CD4-positive, alpha-beta T cell treated with Interleukin-6 at 100 ng/mL for 8 hours (primary cell): Measurements from ENCODE around the gene JADE2.
A peak's percentile ranks its signal among the peaks of the same experiment; 100 is the strongest.
"Not testable (repeated sequence)": the region's sequence is repeated elsewhere in the genome, so short reads cannot be mapped to it uniquely, and the experiment has no call there.

Source experiments
- DNase-seq: peaks from one replicate; pipeline ENCODE4 v3.0.0-alpha.2; 2020; ENCODE audit warnings: mixed read lengths, low spot score

Gene JADE2

DNA sequence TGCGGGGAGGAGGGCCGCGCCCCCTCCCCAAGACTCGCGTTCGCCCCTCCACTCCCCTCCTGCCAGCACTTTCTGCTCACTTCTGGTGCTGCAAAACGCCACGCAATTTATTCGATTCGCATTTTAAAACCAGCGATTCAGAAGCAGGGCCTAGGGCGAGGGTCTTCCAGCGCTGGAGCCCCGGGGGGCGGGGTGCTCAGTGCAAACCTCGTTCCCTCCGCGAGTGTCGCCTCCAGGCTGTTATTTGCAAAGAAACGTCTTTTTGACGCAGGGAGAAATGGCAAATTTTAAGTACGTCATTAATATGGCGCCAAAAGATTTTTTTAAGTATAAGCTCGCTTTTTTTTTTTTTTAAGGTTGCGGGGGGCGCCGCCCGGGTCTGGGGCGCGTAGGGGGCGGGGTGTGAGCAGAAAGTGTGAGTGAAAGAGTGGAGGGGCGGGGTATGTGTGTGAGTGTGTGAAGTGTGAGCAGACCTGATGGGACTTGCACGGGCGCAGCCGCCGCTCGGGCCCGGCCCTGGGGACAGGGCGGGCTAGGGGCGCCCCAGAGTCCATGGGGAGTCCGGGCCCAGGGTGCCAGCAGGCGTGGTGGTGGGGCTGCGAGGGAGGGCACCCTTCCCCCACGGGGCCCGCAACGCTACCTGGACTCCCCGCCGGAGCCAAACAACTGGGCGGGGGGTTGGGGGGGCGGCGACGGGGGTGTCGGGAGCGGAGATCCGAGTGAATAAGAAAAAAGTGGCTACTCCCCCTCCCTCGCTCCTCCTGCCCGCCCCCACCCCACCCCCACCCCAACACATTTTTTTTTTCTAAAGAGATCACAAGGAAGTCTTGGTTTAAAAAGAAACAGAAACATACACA is at the start of gene JADE2:
TSS of gene JADE2 (plus strand) at position 845 of the 857 bp plus-strand sequence. CDS start 10,188 bp downstream, outside the sequence.
- peak; percentile 88 for DNase-seq

DNA sequence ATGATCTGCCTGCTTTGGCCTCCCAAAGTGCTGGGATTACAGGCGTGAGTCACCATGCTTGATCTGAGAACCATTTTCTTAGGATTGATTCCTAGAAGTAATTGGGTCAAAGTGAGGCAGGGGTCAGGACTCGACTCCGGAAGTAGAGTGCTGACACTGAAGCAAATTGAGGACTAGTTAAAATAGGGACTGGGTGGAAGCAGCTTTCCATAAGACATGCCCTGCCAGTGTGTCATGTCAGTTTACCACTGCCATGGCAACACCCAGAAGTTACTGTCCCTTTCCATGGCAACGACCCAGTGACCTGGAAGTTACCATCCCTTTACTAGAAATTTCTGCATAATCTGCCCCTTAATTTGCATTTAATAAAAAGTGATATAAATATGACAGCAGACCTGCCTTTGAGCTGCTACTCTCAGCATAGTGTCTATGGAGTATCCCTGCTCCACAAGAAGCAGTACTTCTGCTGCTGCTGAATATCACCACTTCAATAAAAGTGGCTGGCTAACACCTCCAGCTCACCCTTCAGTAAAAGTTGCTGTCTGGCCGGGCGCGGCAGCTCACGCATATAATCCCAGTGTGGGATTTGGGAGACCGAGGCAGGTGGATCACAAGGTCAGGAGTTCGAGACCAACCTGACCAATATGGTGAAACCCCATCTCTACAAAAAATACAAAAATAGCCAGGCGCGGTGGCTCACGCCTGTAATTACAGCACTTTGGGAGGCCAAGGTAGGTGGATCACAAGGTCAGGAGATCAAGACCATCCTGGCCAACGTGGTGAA is 47.8 kb upstream of the JADE2 start:
- DNase-seq, result no peak

DNA sequence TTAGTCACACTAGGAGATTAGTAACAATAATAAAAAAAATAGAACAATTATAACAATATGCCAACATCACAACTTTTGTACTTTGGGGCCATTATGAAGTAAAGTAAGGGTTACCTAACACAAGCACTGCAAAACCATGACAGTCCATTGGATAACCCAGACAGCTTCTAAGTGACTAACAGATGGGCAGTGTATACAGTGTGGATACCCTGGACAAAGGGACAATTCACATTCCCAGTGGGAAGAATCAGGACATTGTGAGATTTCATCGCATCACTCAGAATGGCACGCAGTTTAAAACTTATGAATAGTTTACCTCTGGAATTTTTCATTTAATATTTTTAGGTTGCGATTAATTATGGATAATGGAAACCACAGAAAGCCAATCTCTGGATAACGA is 45.6 kb upstream of the JADE2 start:
- no peak for DNase-seq

DNA sequence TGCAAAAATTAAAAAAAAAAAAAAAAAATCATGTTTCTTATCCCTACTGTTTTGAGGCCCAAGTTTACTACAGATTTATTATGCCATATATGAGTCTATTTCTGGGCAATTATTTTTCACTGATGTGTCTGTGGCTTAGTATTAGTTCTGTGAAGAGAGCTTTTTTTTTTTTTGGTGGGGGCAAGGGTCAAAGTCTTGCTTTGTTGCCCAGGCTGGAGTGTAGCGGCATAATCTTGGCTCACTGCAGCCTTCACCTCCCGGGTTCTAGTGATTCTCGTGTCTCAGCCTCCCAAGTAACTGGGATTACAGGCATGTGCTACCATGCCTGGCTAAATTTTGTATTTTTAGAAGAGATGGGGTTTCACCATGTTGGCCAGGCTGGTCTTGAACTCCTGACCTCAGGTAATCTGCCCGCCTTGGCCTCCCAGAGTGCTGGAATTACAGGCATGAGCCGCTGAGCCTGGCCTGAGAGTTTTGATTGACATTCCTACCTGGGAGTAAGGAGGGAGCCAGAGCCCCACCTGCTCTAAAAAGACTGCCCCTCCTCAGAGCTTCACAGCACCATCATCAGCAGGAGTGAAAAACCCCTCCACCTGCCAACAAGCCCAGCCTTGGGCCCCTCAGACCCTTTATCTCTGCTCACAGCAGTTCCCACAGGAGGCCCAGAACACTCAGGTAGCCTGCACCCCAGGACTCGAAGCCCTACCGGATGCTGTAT is 36.1 kb upstream of the JADE2 start:
- DNase-seq, result no peak

DNA sequence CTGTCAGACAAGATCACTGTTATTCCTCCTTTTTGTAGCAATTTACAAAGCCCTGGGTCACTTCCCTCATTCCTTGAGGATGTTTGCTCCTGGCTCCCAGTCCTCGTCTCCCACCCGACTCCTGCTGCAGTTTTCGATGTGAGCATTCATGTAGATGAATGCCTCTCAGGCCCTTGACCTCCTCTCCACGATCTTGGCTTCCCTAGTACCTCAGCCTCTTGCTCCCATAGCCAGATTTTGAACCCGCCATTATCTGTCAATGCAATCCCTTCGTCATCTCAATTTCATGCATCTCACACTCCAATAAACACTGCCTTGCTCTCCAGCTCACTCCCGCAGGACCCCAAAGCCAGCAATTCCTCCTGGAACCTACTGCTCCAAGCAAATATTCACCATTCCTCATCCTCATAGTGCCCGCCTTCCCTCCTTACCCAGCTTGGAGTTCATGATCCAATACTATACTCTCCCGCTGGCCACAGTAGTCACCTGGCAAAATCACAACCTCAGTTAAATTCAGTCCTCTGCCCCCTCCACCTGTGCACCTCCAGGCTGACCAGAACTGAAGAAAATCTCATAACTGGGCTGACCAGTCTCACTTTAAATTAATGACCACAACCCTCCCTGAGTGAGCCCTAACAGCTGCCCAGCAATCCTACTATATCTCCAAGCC is 35.1 kb upstream of the JADE2 start:
- DNase-seq, result no peak

DNA sequence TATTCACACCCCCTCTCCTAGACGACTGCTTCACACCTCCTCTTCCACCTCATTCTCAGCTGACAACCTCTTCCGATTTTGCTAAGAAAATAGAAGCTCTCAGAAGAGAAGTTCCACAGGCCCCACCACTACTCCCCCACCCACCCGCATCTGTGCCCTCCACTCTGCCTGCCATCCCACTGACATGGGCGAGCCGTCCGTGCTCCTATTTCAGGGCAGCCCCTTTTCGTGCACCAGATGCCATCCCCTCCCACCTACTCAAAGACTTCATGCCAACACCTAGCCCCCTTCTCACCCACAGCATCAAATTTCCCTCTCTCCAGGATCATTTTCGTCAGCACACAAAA is 34.6 kb upstream of the JADE2 start:
- no peak for DNase-seq

DNA sequence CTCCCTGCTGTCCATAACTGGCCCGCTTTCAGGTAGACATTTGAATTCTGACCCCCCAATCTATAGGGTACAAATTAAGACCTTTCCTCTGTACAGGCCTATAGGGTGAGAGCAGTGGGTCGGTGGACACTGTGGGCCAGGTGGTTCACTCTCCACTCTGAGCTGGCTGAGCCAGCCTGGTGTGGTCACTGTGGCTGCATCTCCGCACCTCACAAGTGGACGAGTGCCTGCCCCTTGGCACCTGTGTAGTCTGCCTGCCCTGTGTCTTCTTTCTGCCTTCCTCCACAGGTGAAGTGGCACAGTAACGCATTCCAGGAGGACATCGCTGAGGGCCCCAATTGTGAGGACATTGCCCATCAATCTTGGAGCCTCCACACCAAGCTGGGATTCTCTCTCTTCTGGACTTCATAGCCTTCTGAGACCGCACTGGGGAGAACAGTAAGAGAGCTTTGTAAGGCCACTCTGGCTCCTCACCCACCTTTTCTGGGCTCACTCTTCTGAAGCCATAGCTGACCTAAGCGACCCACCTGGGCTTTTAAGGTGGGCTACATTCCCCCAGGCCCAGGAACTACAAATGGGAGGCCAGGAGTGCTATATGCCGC is 33.5 kb upstream of the JADE2 start:
- DNase-seq, result no peak

DNA sequence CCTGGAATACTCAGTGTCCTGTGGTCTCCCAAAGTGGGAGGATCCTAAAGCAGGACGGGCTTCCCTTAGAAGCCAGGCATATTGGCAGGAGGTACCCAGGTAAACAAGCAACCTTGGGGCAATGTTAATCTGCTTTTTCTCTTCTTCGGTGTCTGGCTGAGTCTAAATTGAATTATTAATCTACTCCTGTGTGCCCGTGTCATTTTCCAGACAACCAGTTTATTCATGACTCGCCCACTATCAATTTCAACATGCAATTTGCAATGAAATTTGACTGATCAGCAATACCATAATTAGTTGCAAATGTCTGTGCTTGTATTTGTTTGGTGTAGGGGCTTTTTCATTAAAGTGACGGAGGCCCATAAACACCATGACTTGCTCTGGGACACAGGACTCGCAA is 32.9 kb upstream of the JADE2 start:
- no peak for DNase-seq

DNA sequence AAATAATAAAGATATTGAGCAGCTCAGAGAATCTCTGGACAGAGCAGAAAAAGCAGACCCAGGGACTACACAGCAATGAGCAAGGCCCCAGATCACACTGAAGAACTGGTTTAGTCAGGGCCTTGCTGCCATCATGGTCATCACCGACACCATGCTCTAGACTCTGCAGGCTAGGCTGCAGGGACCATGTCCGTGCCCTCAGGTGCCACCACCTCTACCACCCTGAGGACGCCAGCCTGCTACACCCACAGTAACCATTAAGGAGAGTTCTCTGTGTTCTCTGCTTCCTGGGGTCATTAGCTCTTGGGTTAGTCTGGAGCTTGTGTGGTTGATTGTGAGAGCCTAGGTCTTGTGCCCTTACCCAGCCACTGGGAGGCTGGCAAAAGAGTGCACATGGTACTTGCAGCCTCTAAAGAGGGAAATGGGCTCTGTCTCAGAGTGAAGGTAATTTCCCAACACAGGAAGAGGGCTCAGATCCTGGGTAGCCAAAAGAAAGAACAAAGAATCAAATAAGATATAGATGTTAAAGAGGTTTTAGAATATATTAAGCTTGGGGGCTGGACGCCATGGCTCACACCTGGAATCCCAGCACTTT is 31.9 kb upstream of the JADE2 start:
- DNase-seq, result no peak

DNA sequence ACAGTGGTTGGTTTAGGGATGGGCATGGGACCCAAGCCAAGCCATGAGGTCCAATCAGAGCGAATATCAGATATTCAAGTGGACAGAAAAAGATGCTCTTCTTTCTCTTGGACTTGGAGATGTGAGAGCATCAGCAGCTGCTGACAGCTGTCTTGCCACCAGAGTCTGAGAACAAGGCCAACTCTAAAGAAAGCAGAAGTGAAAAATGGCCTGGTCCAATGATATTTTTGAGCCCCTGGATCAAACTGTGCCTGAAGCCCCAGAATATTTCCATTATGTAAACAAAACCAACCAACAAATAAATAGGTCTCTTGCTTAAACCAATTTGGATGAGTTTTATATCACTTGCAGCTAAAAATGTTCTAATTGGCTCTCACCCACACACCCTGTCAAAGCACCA is 30.7 kb upstream of the JADE2 start:
- no peak for DNase-seq

DNA sequence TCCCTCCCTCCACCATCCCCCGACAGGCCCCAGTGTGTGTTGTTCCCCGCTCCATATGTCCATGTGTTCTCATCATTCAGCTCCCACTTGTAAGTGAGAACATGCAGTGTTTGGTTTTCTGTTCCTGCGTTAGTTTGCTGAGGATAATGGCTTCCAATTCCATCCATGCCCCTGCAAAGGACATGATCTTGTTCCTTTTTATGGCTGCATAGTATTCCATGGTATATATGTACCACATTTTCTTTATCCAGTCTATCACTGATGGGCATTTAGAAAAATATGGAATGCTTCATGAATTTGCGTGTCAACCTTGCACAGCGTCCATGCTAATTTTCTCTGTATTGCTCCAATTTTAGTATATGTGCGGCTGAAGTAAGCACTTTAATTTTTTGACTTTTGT is 25.6 kb upstream of the JADE2 start:
- DNase-seq, result not testable (repeated sequence)

DNA sequence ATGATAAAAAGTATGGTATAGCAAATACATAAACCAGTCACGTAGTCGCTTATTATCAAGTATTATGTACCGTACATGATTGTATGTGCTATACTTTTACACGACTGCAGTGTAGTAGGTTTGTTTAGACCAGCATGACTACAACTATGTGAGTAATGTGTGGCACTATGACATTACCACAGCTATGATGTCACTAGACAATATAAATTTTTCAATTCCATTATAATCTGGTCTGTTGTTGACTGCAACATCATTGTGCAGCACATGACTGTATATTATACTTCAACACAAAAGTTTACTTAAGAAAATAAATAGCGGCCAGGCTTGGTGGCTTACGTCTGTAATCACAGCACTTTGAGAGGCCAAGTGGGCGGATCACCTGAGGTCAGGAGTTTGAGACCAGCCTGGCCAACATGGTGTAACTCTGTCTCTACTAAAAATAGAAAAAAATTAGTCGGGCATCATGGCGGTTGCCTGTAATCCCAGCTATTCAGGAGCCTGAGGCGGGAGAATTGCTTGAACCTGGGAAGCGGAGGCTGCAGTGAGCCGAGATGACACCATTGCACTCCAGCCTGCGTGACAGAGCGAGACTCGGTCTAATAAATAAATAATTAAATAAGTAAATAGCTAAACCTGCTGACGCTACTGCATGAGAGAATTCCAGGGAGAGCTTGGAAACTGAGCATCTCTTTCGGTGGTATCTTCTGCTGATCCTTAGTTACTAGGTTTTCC is 24.6 kb upstream of the JADE2 start:
- DNase-seq, result no peak

DNA sequence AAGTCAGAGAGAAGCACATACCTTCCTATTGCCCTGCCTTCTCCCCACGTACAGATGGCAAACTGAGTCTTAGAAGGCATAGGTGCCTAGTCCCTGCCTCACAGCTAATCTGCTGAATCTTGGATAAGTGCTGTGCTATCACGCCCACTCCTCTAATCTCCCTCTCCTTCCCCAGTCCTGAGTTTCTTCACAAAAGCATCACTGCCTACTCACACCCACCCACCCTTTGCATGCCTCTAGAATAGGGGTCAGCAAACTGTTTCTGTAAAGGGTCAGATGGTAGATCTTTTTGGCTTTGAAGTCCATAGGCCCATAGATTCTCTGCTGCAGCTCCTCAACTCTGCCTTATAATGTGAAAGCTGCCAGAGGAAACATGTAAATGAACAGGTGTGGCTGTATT is 23.2 kb upstream of the JADE2 start:
- DNase-seq, result no peak

DNA sequence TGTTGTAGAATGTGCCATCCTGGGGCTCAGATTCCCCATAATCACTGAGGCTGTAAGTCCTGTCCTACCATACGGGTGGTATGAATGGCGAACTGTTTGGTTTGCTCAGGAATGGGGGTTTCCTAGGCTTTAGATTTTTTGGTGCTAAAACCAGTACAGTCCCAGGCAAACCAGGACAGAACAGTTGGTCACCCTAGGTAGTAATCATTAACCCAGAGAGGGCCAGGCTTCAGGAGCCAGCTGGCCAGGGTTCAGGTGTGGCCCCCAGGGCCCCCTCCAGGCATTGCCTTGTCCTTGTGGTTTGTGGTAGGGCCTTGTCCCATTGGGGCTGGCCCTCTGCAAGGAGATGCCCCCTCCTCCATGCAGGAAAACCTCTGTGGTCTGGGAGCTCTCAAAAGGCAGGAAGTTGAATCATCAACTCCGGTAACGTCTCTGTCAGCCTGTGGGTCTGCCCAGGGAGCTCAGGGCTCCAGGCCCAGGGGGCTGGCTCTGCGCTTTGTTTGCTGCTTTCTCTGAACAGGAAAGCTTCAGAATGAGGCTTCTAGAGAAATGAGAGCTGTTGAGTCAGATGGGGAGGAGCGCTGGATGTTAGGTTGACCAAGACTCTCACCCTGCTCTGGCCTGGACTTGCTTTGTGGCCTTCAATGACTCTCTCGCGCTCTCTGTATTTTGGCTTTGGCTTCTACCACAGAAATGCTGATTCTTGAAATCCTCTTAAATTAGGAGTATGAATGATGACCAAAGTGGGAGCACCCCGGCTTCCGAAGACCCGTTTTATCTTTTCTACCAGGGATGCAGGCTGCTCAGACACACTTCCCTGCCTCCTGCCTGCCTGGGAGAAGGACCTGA is 22.2 kb upstream of the JADE2 start:
- peak; percentile 76 for DNase-seq

DNA sequence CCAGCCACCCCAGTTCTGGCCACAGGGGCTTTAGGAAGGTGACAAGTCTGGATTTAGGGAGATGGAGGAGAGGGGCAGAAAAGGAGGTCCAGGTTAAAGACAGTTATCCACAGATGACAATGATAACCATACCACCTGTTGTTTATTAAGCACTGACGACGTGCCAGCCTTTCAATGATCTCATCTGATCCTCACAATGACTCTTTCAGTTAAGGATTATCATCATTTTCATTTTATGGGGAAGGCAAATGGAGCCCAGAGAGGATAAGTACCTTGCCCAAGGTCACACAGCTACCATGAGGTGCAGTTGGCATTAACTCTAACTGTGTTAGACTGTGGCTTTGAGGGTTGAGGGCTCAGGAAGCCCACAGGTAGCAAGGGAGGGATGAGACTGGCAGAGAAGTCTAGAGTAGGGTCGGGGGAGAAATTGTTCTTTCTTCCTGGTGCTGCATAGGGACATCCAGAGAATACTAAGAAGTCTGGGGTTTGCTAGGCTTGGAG is 21.5 kb upstream of the JADE2 start:
- DNase-seq, result no peak

DNA sequence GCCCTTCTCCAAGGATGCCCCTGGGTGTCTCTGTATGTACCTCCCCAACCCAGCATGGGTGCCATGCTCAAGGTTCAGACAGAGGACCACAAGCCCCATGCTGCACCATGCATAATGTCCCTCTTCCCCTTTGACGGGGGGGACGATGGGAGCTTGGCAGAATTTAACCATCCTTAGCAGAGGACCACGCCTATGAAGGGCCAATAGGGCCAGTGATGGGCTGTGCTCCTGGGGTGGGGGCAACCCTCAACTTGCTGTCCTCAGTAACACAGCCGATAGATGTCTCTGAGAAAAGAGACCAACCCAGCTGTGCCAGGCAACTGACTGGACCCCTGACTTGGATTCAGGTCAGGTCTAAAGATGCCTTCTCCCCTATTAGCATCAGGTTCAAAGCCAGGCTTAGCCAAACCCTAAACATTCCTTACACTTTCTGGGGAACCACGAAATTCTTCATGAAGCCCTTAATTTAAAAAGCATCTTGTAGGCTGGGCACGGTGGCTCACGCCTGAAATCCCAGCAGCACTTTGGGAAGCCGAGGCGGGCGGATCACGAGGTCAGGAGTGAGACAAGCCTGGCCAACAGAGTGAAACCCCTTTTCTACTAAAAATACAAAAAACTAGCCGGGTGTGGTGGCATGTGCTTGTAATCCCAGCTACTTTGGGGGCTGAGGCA is 20.7 kb upstream of the JADE2 start:
- no peak for DNase-seq

DNA sequence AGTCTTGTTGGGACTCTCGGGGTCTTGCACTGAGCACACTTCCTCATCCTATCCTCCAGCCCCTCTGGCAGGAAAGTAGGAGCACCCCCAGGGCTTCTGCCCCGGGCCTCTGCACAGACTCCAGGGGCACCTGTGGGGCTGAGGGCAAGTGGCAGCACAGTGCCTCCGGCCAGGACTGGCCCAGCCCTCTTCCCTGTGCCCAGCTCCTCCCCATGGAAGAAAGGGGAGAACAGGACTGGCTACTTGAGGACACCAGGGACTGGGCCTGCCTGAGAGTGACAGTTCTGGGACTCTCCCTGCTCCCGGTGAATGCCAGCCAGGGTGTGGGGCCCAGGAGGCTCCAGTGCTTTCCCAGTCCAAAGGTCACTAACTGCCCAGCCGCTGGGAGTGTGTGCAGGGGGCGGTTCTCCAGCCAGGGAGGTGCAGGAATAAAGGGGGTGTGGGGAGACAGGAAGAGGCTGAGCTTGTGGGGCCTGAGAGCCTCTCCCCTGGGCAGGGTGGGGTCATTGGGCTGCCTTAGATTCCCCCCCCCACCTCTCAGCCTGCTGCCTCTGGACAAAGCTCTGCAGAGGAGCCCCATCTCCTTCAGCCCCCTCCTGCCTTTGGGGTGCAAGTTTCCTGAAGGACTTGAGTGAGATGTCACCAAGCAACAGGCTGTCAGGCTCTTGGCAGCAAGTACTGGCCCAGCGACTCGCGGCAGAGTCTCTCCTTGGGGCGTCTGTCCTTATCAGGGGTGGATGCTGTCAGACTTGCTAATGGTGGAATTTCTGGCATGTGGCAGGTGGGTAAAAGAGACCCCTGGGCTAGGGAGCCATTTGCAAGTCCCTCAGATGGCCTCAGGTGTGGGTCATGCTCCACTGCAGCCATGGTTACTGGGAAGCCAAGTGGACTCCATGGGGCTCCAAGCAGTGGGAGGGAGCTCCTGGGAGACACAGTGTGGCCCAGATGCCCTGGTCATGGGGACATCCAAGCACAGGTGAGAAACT is 19.1 kb upstream of the JADE2 start:
- no peak for DNase-seq

DNA sequence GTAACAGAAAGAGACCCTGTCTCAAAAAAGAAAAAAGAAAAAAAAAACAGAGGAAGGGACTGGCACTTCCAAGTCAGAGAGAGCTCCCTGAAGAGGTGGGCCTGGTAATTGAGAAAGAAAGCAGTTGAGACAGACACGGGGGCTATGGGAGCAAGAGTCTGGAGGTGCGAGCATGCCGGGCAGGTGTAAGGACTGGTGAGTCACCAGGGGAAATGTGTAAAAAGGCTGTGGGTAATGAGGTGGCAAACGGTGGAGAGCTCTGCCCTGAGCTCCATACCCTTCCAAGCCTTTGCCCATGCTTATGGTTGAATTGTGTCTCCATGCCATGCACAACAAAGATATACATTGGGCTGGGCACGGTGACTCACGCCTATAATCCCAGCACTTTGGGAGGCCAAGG is 18.0 kb upstream of the JADE2 start:
- DNase-seq, result no peak
